Epithelial cell of esophagus (primary cell): ENCODE results near the gene CAMK1D.
"Not testable (repeated sequence)": the region's sequence is repeated elsewhere in the genome, so short reads cannot be mapped to it uniquely, and the experiment has no call there.

Experiments
- DNase-seq: peaks from one replicate; pipeline ENCODE4 v3.0.0; 2010; ENCODE audit warnings: low read depth
- H3K4me3 ChIP-seq: 2 replicates; pipeline ENCODE4 v1.5.1; 2011; ENCODE audit warnings: mild to moderate bottlenecking, low read length, control low read depth
- CTCF ChIP-seq: IDR thresholded peaks from 2 replicates; pipeline ENCODE4 v1.5.1; 2011; ENCODE audit warnings: low read depth, mild to moderate bottlenecking, low read length, control low read depth, inconsistent platforms; ENCODE audit not compliant: insufficient read depth; ENCODE audit errors: missing control alignments

CAMK1D gene

GRCh38 chr10:12489357-12489756 lies 140.0 kb downstream of the CAMK1D start:
- no peak for DNase-seq
- TF ChIP-seq CTCF, result no peak

GRCh38 chr10:12489806-12490205 lies 140.5 kb downstream of the CAMK1D start:
- no peak overlapping the region for H3K4me3 ChIP-seq
- no peak for DNase-seq
- no peak for TF ChIP-seq CTCF

More at GRCh38 chr10:12489357-12489756, 140.0 kb downstream of the CAMK1D start:
- no peak overlapping the region for H3K4me3 ChIP-seq

GRCh38 chr10:12490963-12491362 lies 141.6 kb downstream of the CAMK1D start:
- no peak overlapping the region for H3K4me3 ChIP-seq
- no peak for TF ChIP-seq CTCF
- DNase-seq, result no peak

GRCh38 chr10:12491491-12491890 lies 142.1 kb downstream of the CAMK1D start:
- no peak for DNase-seq
- TF ChIP-seq CTCF, result no peak
- H3K4me3 ChIP-seq, result no peak overlapping the region

- no peak for DNase-seq
- no peak for TF ChIP-seq CTCF
These were observed 142.7 kb downstream of the CAMK1D start for GRCh38 chr10:12492016-12492415.

DNA sequence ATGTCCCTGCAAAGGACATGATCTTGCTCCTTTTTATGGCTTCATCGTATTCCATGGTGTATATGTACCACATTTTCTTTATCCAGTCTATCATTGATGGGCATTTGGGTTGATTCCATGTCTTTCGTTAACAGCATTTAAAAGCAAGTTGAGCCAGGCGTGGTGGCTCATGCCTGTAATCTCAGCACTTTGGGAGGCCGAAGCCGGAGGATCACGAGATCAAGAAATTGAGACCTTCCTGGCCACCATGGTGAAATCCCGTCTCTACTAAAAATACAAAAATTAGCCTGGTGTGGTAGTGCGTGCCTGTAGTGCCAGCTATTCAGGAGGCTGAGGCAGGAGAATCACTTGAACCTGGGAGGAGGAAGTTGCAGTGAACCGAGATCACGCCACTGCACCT lies 147.7 kb downstream of the CAMK1D start:
- not testable (repeated sequence) for H3K4me3 ChIP-seq, DNase-seq

More at GRCh38 chr10:12492016-12492415, 142.7 kb downstream of the CAMK1D start:
- H3K4me3 ChIP-seq, result no peak overlapping the region

- no peak overlapping the region for H3K4me3 ChIP-seq
- TF ChIP-seq CTCF, result no peak
- no peak for DNase-seq
These were observed 150.0 kb downstream of the CAMK1D start for GRCh38 chr10:12499076-12499986.
